Fibroblast of lung (primary cell): ENCODE measurements around the gene ARPP21.

Experiments
- EZH2 ChIP-seq: IDR thresholded peaks from 2 replicates; pipeline ENCODE4 v1.5.1; 2012; ENCODE audit warnings: low read length, control low read depth, mild to moderate bottlenecking; ENCODE audit errors: missing control alignments
- TF ChIP-seq, protein P1 (sequence below), 2 donors: IDR thresholded peaks in 1 of 2; conservative IDR thresholded peaks in 1 of 2; 1 replicate in 1 of 2; 2 replicates in 1 of 2; pipeline ENCODE4 v1.5.1; 2011 to 2012; ENCODE audit warnings: low read length in 2 of 2, control low read depth in 1 of 2, inconsistent platforms in 1 of 2, low read depth in 1 of 2, mild to moderate bottlenecking in 1 of 2

- TF ChIP-seq, protein P1, sequence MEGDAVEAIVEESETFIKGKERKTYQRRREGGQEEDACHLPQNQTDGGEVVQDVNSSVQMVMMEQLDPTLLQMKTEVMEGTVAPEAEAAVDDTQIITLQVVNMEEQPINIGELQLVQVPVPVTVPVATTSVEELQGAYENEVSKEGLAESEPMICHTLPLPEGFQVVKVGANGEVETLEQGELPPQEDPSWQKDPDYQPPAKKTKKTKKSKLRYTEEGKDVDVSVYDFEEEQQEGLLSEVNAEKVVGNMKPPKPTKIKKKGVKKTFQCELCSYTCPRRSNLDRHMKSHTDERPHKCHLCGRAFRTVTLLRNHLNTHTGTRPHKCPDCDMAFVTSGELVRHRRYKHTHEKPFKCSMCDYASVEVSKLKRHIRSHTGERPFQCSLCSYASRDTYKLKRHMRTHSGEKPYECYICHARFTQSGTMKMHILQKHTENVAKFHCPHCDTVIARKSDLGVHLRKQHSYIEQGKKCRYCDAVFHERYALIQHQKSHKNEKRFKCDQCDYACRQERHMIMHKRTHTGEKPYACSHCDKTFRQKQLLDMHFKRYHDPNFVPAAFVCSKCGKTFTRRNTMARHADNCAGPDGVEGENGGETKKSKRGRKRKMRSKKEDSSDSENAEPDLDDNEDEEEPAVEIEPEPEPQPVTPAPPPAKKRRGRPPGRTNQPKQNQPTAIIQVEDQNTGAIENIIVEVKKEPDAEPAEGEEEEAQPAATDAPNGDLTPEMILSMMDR (conservative IDR thresholded peaks at IDR 0.05 in 1 of 2, IDR thresholded peaks at IDR 0.05 in 1 of 2; ENCODE audit: low read depth in 1 of 2, low read length in 2 of 2): no peak
- TF ChIP-seq EZH2: no peak
These were observed 137.0 kb downstream of the ARPP21 start for GRCh38 chr3:35776346-35776745.
